Neural cell (in vitro differentiated cells): Measurements from ENCODE around the gene THG1L. TPM values are rescaled to one million over a fixed set of nuclear protein-coding genes. Genes with fewer than 3 reads are reported as not detected.
A peak's percentile ranks its signal among the peaks of the same experiment; 100 is the strongest.

Source experiments
- H2AFZ ChIP-seq: fragments of 200-600, 300-800 bp; sonication (generic), shearing (Covaris generic); 2 replicates; pipeline ENCODE4 v1.6.0; 2014; ENCODE audit warnings: low read depth, mild to moderate bottlenecking, antibody characterized with exemption, low read length, moderate library complexity
- H3F3A ChIP-seq: fragments of 200-600 bp; shearing (Covaris generic); 2 replicates; pipeline ENCODE4 v1.6.1; 2016; ENCODE audit warnings: mild to moderate bottlenecking, moderate library complexity, mixed read lengths, antibody characterized with exemption, low read length; ENCODE audit not compliant: insufficient read depth, poor library complexity, severe bottlenecking
- H3K27ac ChIP-seq: fragments of 200-600, 300-800 bp; sonication (generic), shearing (Covaris generic); 2 replicates; pipeline ENCODE4 v1.5.1; 2014; ENCODE audit warnings: mild to moderate bottlenecking, low read length, moderate library complexity
- H3K27me3 ChIP-seq: fragments of 300-800, 200-600 bp; sonication (generic), shearing (Covaris generic); 2 replicates; pipeline ENCODE4 v1.6.0; 2014; ENCODE audit warnings: mild to moderate bottlenecking, low read depth, low read length, moderate library complexity; ENCODE audit not compliant: insufficient read depth
- H3K36me3 ChIP-seq: fragments of 300-800, 200-600 bp; sonication (generic), shearing (Covaris generic); 2 replicates; pipeline ENCODE4 v1.5.1; 2014; ENCODE audit warnings: mild to moderate bottlenecking, antibody characterized with exemption, low read length, moderate library complexity; ENCODE audit not compliant: insufficient read depth
- H3K4me2 ChIP-seq: fragments of 300-800, 200-600 bp; sonication (generic), shearing (Covaris generic); 2 replicates; pipeline ENCODE4 v1.6.0; 2014; ENCODE audit warnings: mild to moderate bottlenecking, low read length
- H3K4me3 ChIP-seq: fragments of 300-800, 200-600 bp; sonication (generic), shearing (Covaris generic); 2 replicates; pipeline ENCODE4 v1.5.1; 2014; ENCODE audit warnings: mild to moderate bottlenecking, low read length, moderate library complexity
- H3K79me2 ChIP-seq: fragments of 200-600 bp; shearing (Covaris generic); replicated peaks from 2 replicates; pipeline ENCODE4 v1.6.0; 2014; ENCODE audit warnings: mild to moderate bottlenecking, low read length, moderate library complexity; ENCODE audit not compliant: insufficient read depth
- H3K9ac ChIP-seq: fragments of 300-800, 200-600 bp; sonication (generic), shearing (Covaris generic); 2 replicates; pipeline ENCODE4 v1.6.1; 2016; ENCODE audit warnings: mild to moderate bottlenecking, low read length, mixed read lengths
- H3K9me2 ChIP-seq: fragments of 200-600 bp; shearing (Covaris generic); 2 replicates; pipeline ENCODE4 v1.6.1; 2016; ENCODE audit warnings: mild to moderate bottlenecking, low read length, mixed read lengths; ENCODE audit not compliant: insufficient read depth
- H3K9me3 ChIP-seq: fragments of 200-600, 300-800 bp; sonication (generic), shearing (Covaris generic); 2 replicates; pipeline ENCODE4 v1.6.1; 2016; ENCODE audit warnings: mild to moderate bottlenecking, mixed run types, low read length, moderate library complexity, mixed read lengths
- H4K20me1 ChIP-seq: fragments of 200-600 bp; shearing (Covaris generic); 2 replicates; pipeline ENCODE4 v1.6.1; 2016; ENCODE audit warnings: mild to moderate bottlenecking, mixed run types; ENCODE audit not compliant: insufficient read depth
- CTCF ChIP-seq: fragments of 450-650 bp; IDR thresholded peaks from 2 replicates; pipeline ENCODE4 v1.5.1; 2014; ENCODE audit warnings: antibody characterized with exemption, mild to moderate bottlenecking, moderate library complexity; ENCODE audit not compliant: poor library complexity, severe bottlenecking
- EP300 ChIP-seq: fragments of 450-650 bp; conservative IDR thresholded peaks from 2 replicates; pipeline ENCODE4 v1.6.1; 2014; ENCODE audit warnings: antibody characterized with exemption, mild to moderate bottlenecking, moderate library complexity; ENCODE audit not compliant: poor library complexity, severe bottlenecking
- EZH2 ChIP-seq: fragments of 200-600, 300-800 bp; shearing (Covaris generic), sonication (generic); IDR thresholded peaks from 2 replicates; pipeline ENCODE4 v1.6.1; 2014; ENCODE audit warnings: antibody characterized with exemption, low read length, borderline replicate concordance, mild to moderate bottlenecking; ENCODE audit not compliant: insufficient read depth, poor library complexity, severe bottlenecking
- MXI1 ChIP-seq: fragments of 450-650 bp; conservative IDR thresholded peaks from 2 replicates; pipeline ENCODE4 v1.6.1; 2014; ENCODE audit warnings: antibody characterized with exemption, mild to moderate bottlenecking; ENCODE audit not compliant: poor library complexity, severe bottlenecking
- POLR2AphosphoS5 ChIP-seq: IDR thresholded peaks from 2 replicates; pipeline ENCODE4 v1.6.1; 2012
- RAD21 ChIP-seq: fragments of 450-650 bp; conservative IDR thresholded peaks from 2 replicates; pipeline ENCODE4 v1.6.1; 2014; ENCODE audit warnings: antibody characterized with exemption, mild to moderate bottlenecking, moderate library complexity
- SMC3 ChIP-seq: fragments of 450-650 bp; conservative IDR thresholded peaks from 2 replicates; pipeline ENCODE4 v1.6.1; 2014; ENCODE audit warnings: antibody characterized with exemption, mild to moderate bottlenecking, moderate library complexity; ENCODE audit not compliant: poor library complexity
- TAF1 ChIP-seq: IDR thresholded peaks from 2 replicates; pipeline ENCODE4 v1.6.1; 2012; ENCODE audit warnings: low read depth
- polyA plus RNA-seq: library from polyadenylated mRNA; depleted of rRNA; stranded (reverse); fragments of >200 nt; gene quantifications from 2 replicates; pipeline ENCODE4 v1.2.3, GENCODE V29; 2014
- TF ChIP-seq, protein P1 (sequence below): IDR thresholded peaks from 2 replicates; pipeline ENCODE4 v1.6.1; 2012; ENCODE audit warnings: borderline replicate concordance

The THG1L gene
- polyA plus RNA-seq, 1 donor from 2014 or later = 11.9 TPM

GRCh38 chr5:157743163-157744050 lies 12.2 kb downstream of the THG1L start, which contains the start of gene LSM11:
Gene LSM11, plus strand, starts transcription at chr5:157743712. Its CDS starts 39 bp downstream, at chr5:157743751.
- H3F3A ChIP-seq = no peaks in the 10 kb centered on the region
- H4K20me1 ChIP-seq = no peaks in the 10 kb centered on the region
- H3K79me2 ChIP-seq = peaks cover 13% of the 10 kb centered on the region
- no peaks in the 10 kb centered on the region for H3K27me3 ChIP-seq
- H2AFZ ChIP-seq = peak within 1 kb of the TSS; percentile 58
- peak within 1 kb of the TSS; percentile 40 for H3K27ac ChIP-seq
- peak within 1 kb of the TSS; percentile 85 for H3K4me3 ChIP-seq
- H3K4me2 ChIP-seq = peak within 1 kb of the TSS; percentile 90
- TF ChIP-seq RAD21 = peak; percentile 91
- TF ChIP-seq TAF1 = no peak
- TF ChIP-seq CTCF = peak; percentile 100
- TF ChIP-seq EP300 = peak; percentile 42
- TF ChIP-seq POLR2AphosphoS5 = peak; percentile 67
- TF ChIP-seq EZH2 = no peak
- peak; percentile 94 for TF ChIP-seq MXI1
- TF ChIP-seq, protein P1, sequence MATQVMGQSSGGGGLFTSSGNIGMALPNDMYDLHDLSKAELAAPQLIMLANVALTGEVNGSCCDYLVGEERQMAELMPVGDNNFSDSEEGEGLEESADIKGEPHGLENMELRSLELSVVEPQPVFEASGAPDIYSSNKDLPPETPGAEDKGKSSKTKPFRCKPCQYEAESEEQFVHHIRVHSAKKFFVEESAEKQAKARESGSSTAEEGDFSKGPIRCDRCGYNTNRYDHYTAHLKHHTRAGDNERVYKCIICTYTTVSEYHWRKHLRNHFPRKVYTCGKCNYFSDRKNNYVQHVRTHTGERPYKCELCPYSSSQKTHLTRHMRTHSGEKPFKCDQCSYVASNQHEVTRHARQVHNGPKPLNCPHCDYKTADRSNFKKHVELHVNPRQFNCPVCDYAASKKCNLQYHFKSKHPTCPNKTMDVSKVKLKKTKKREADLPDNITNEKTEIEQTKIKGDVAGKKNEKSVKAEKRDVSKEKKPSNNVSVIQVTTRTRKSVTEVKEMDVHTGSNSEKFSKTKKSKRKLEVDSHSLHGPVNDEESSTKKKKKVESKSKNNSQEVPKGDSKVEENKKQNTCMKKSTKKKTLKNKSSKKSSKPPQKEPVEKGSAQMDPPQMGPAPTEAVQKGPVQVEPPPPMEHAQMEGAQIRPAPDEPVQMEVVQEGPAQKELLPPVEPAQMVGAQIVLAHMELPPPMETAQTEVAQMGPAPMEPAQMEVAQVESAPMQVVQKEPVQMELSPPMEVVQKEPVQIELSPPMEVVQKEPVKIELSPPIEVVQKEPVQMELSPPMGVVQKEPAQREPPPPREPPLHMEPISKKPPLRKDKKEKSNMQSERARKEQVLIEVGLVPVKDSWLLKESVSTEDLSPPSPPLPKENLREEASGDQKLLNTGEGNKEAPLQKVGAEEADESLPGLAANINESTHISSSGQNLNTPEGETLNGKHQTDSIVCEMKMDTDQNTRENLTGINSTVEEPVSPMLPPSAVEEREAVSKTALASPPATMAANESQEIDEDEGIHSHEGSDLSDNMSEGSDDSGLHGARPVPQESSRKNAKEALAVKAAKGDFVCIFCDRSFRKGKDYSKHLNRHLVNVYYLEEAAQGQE = peak; percentile 33
- TF ChIP-seq SMC3 = peak; percentile 90
- no peaks in the 10 kb centered on the region for H3K9me3 ChIP-seq
- peak within 1 kb of the TSS; percentile 76 for H3K9ac ChIP-seq
- H3K9me2 ChIP-seq = no peaks in the 10 kb centered on the region
- H3K36me3 ChIP-seq = no peaks in the 10 kb centered on the region

DNA sequence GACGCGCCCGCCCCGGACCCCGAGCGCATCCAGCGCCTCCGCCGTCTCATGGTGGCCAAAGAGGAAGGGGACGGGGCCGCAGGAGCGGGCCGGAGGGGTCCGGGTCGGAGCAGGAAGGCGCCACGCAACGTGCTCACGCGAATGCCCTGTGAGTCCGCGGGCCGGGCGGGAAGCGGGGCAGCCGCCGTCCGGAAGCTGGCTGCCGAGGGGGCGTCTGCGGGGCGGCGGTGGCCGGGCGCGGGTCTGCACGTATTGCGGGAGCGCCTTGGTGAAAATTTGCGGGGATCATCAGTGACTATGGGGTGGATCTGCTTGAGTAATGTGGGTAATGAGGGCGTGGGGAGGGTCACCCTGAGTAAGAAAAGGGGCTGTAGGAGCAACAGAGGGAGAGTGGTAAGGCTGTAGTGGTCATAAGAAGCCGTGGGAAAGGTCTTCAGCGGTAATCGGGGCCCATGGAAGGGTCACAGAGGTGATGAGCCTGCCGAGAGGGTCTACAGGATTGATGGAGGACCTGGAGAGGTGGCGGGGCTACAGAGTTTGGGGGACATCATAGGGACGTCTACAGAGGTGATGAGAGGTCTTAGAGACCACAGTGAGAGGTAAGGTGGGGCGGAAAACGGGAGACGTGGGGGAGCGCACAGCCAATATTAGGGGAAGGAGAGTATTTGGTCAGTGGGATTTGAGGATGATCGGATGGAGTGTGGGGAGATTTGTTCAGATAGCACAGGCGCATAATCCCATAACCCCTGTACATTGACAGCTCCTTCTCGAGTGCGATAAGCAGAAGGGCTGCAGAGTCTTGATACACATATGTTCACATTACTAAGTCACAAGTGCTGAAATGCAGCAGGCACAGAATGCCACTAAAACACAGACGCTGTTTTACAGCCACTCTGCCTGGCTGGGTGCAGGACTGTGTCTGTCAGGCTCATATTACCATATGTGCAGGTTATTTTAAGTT lies 13.1 kb downstream of the THG1L start:
- Histone ChIP-seq H3K9me3 (no peaks in the 10 kb centered on the region), H3K79me2 (peaks cover 13% of the 10 kb centered on the region), H3K27me3 (no peaks in the 10 kb centered on the region), H3K9me2 (no peaks in the 10 kb centered on the region), H3K36me3 (no peaks in the 10 kb centered on the region), H3K4me2 (peak overlapping the region; percentile 90), H4K20me1 (no peaks in the 10 kb centered on the region), H3F3A (no peaks in the 10 kb centered on the region), H3K9ac (peak overlapping the region; percentile 76), H2AFZ (peak overlapping the region; percentile 34), H3K4me3 (peak overlapping the region; percentile 85), H3K27ac (peak overlapping the region; percentile 24)
- TF ChIP-seq CTCF (no peak), TAF1 (no peak), EP300 (no peak), MXI1 (no peak), RAD21 (no peak), SMC3 (no peak), EZH2 (no peak), POLR2AphosphoS5 (no peak)
- TF ChIP-seq, protein P1 = no peak
